GM12874 (cell line): Measurements from ENCODE around the gene LRRFIP1.
A peak's percentile ranks its signal among the peaks of the same experiment; 100 is the strongest.

Source experiments
- CTCF ChIP-seq: IDR thresholded peaks from 2 replicates; pipeline ENCODE4 v1.5.1; 2011; ENCODE audit warnings: low read depth, mild to moderate bottlenecking, control low read depth, low read length, moderate library complexity; ENCODE audit not compliant: insufficient read depth

LRRFIP1 gene

GRCh38 chr2:237765875-237766274, 138.5 kb downstream of the LRRFIP1 start:
- TF ChIP-seq CTCF = no peak

GRCh38 chr2:237766340-237766739, 139.0 kb downstream of the LRRFIP1 start:
- no peak for TF ChIP-seq CTCF

GRCh38 chr2:237772513-237772912, 145.1 kb downstream of the LRRFIP1 start:
- no peak for TF ChIP-seq CTCF

- no peak for TF ChIP-seq CTCF
Observed at GRCh38 chr2:237773826-237774225, 146.4 kb downstream of the LRRFIP1 start.

GRCh38 chr2:237774811-237775553, 147.6 kb downstream of the LRRFIP1 start:
- peak; percentile 62 for TF ChIP-seq CTCF

- no peak for TF ChIP-seq CTCF
Observed at GRCh38 chr2:237779521-237779920, 152.1 kb downstream of the LRRFIP1 start.

GRCh38 chr2:237782181-237782580, 154.8 kb downstream of the LRRFIP1 start:
- TF ChIP-seq CTCF = no peak
